A673 (cell line): ENCODE results near the gene UBASH3B.

Experiments used
- CTCF ChIP-seq: fragments of 300-800, 200-600 bp; sonication (generic); conservative IDR thresholded peaks from 2 replicates; pipeline ENCODE4 v1.5.1; 2017; ENCODE audit warnings: low read depth, mild to moderate bottlenecking, antibody characterized with exemption, low read length, moderate library complexity, mixed read lengths
- EZH2 ChIP-seq: fragments of 200-600 bp; sonication (generic); IDR thresholded peaks from 2 replicates; pipeline ENCODE4 v1.6.1; 2017; ENCODE audit warnings: borderline replicate concordance, low read depth, mild to moderate bottlenecking, mixed read lengths, antibody characterized with exemption, low read length; ENCODE audit not compliant: poor library complexity, severe bottlenecking

GRCh38 chr11:122717264-122717867 is 61.8 kb downstream of the UBASH3B start:
- TF ChIP-seq EZH2 (no peak), CTCF (no peak)
